SKM-1 treated with dmso at 0.1 percent for 144 hours (cell line): ENCODE data around the gene ADGRG7.
A peak's percentile ranks its signal among the peaks of the same experiment; 100 is the strongest.

Source experiments
- DNase-seq: peaks from one replicate; lab custom pipeline; 2025; ENCODE audit not compliant: unreplicated experiment; lab: John Stamatoyannopoulos, UW

The ADGRG7 gene

GRCh38 chr3:100600181-100601042 lies 9.0 kb upstream of the ADGRG7 start:
- no peak for DNase-seq

GRCh38 chr3:100602506-100603444 lies 6.6 kb upstream of the ADGRG7 start:
- DNase-seq = peak; percentile 47

GRCh38 chr3:100603469-100603868 lies 5.9 kb upstream of the ADGRG7 start:
- peak; percentile 57 for DNase-seq

- DNase-seq = no peak
Measured at GRCh38 chr3:100605358-100605757, 4.0 kb upstream of the ADGRG7 start.

GRCh38 chr3:100606894-100607512 lies 2.4 kb upstream of the ADGRG7 start:
- no peak for DNase-seq

GRCh38 chr3:100609963-100610362 lies 562 bp downstream of the ADGRG7 start:
- DNase-seq = no peak

- no peak for DNase-seq
Measured at GRCh38 chr3:100611221-100611620, 1.8 kb downstream of the ADGRG7 start.

- DNase-seq = no peak
Measured at GRCh38 chr3:100613721-100614390, 4.5 kb downstream of the ADGRG7 start.

- DNase-seq = no peak
Measured at GRCh38 chr3:100614941-100615340, 5.5 kb downstream of the ADGRG7 start.

- DNase-seq = no peak
Measured at GRCh38 chr3:100615684-100616083, 6.3 kb downstream of the ADGRG7 start.

- DNase-seq = no peak
Measured at GRCh38 chr3:100621251-100621650, 11.8 kb downstream of the ADGRG7 start.

- no peak for DNase-seq
Measured at GRCh38 chr3:100627491-100627890, 18.1 kb downstream of the ADGRG7 start.

- no peak for DNase-seq
Measured at GRCh38 chr3:100629421-100630127, 20.2 kb downstream of the ADGRG7 start.

GRCh38 chr3:100630664-100631063 lies 21.3 kb downstream of the ADGRG7 start:
- DNase-seq = no peak

GRCh38 chr3:100631236-100631635 lies 21.8 kb downstream of the ADGRG7 start:
- no peak for DNase-seq

GRCh38 chr3:100634493-100635272 lies 25.3 kb downstream of the ADGRG7 start:
- DNase-seq = no peak

GRCh38 chr3:100635273-100635701 lies 25.9 kb downstream of the ADGRG7 start:
- no peak for DNase-seq

- no peak for DNase-seq
Measured at GRCh38 chr3:100637197-100637631, 27.8 kb downstream of the ADGRG7 start.

GRCh38 chr3:100640633-100641032 lies 31.2 kb downstream of the ADGRG7 start:
- DNase-seq = no peak
